HG03280 (cell line): Measurements from ENCODE around the gene OFD1.

ENCODE experiments used
- ATAC-seq: cut with Tn5 transposase; IDR thresholded peaks from one replicate; pipeline ENCODE4 v1.9.1; 2021; ENCODE audit warnings: mild to moderate bottlenecking, moderate library complexity; ENCODE audit not compliant: unreplicated experiment

OFD1 gene

GRCh38 chrX:13750812-13751211, 16.3 kb downstream of the OFD1 start:
- no peak for ATAC-seq

- ATAC-seq = no peak
These were observed 17.6 kb downstream of the OFD1 start for GRCh38 chrX:13752141-13752540.

GRCh38 chrX:13752646-13753045, 18.1 kb downstream of the OFD1 start:
- ATAC-seq = no peak

- ATAC-seq = no peak
These were observed 20.2 kb downstream of the OFD1 start for GRCh38 chrX:13754765-13755164.

GRCh38 chrX:13755254-13755653, 20.7 kb downstream of the OFD1 start:
- ATAC-seq = no peak

- no peak for ATAC-seq
These were observed 21.8 kb downstream of the OFD1 start for GRCh38 chrX:13756381-13756780.

- ATAC-seq = peak; percentile 75
These were observed 24.7 kb downstream of the OFD1 start for GRCh38 chrX:13759152-13759718.

- no peak for ATAC-seq
These were observed 25.9 kb downstream of the OFD1 start for GRCh38 chrX:13760426-13760825.

- peak; percentile 47 for ATAC-seq
These were observed 27.3 kb downstream of the OFD1 start for GRCh38 chrX:13761606-13762414.

GRCh38 chrX:13763489-13763888, 28.9 kb downstream of the OFD1 start:
- ATAC-seq = no peak

- ATAC-seq = no peak
These were observed 29.7 kb downstream of the OFD1 start for GRCh38 chrX:13764281-13764680.

- no peak for ATAC-seq
These were observed 30.2 kb downstream of the OFD1 start for GRCh38 chrX:13764765-13765164.

- ATAC-seq = no peak
These were observed 34.4 kb downstream of the OFD1 start for GRCh38 chrX:13768939-13769338.

GRCh38 chrX:13770013-13770535, 35.5 kb downstream of the OFD1 start:
- ATAC-seq = no peak

- no peak for ATAC-seq
These were observed 40.1 kb downstream of the OFD1 start for GRCh38 chrX:13774696-13775095.

- ATAC-seq = no peak
These were observed 41.3 kb downstream of the OFD1 start for GRCh38 chrX:13775837-13776236.

GRCh38 chrX:13776387-13776786, 41.8 kb downstream of the OFD1 start:
- no peak for ATAC-seq

- ATAC-seq = no peak
These were observed 44.4 kb downstream of the OFD1 start for GRCh38 chrX:13778916-13779315.

- no peak for ATAC-seq
These were observed 46.4 kb downstream of the OFD1 start for GRCh38 chrX:13780868-13781427.

- no peak for ATAC-seq
These were observed 51.5 kb downstream of the OFD1 start for GRCh38 chrX:13786048-13786447.

- no peak for ATAC-seq
These were observed 55.9 kb downstream of the OFD1 start for GRCh38 chrX:13790206-13791131.
